ENCODE results near the gene SULT2B1. TPM values are rescaled to one million over a fixed set of nuclear protein-coding genes. Genes with fewer than 3 reads are reported as not detected.
"Not testable (repeated sequence)": the region's sequence is repeated elsewhere in the genome, so short reads cannot be mapped to it uniquely, and the experiment has no call there.

Gene SULT2B1
- total RNA-seq, 8 experiments from 2014 or later: 0.16 to 1.9 (median 0.54) TPM

DNA sequence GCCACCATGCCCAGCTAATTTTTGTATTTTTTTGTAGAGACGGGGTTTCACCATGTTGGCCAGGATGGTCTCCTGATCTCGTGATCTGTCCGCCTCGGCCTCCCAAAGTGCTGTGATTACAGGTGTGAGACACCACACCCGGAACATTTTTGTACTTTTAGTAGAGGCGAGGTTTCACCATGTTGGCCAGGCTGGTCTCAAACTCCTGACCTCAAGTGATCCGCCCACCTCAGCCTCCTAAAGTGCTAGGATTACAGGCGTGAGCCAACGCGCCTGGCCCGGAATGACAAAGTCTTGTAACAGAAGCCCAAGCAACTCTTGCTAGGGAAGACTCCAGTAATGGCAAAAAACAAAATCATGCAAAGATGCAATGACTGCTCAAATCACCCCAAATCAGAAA lies 80.3 kb downstream of the SULT2B1 start:
- ATAC-seq (replicated peaks in 6 of 8); H3K4me3 ChIP-seq; H3K27ac ChIP-seq: not testable (repeated sequence)
- H3K4me1 ChIP-seq (replicated peaks in 1 of 2): peaks cover 45 to 50% of the 10 kb centered on the region in 2 donors
- in situ Hi-C loops (cut with MboI; ENCODE audit: low pct_unique_long_range_greater_than_20kb in 2 of 9, low sequenced_read_pairs in 9 of 9, unreplicated experiment in 9 of 9): loop anchor here in 1 of 9 experiments (25.0 kb wide), 1 partner anchor 330 kb away; the partner anchor contains the start of genes BAX and FTL
- 83 to 100% (median 93%) methylated on average over 2 to 8 of the region's 11 CpGs; no CpG with 5 or more reads in 6 of the 10 experiments for WGBS, 10 experiments

DNA sequence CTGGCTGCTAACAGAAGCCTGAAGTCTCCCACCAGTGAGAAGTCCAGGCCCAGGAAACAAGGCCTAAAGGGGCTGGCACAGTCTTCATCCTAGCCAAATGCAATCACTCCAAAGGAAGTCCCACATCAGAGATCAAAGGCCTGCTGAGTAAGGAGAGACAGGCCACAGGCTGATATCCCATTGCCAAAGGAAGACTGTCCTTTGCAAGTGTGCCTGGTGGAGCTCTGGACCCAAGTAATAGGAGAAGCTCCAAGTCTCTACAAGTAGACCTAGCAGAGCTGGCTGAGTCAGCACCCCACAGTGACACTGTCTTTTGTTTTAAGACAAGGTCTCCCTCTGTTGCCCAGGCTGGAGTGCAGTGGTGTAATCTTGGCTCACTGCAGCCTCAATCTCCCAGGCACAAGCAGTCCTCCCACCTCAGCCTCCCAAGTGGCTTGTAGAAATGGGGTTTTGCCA lies 80.7 kb downstream of the SULT2B1 start:
- in situ Hi-C loops (cut with MboI; ENCODE audit: low pct_unique_long_range_greater_than_20kb in 2 of 9, low sequenced_read_pairs in 9 of 9, unreplicated experiment in 9 of 9): loop anchor here in 1 of 9 experiments (25.0 kb wide), 1 partner anchor 330 kb away; the partner anchor contains the start of genes BAX and FTL
- no peak for ATAC-seq (replicated peaks in 6 of 8)
- H3K4me3 ChIP-seq: no peak overlapping the region
- H3K27ac ChIP-seq: no peak overlapping the region
- H3K4me1 ChIP-seq (replicated peaks in 1 of 2): peaks cover 45 to 50% of the 10 kb centered on the region in 2 donors

DNA sequence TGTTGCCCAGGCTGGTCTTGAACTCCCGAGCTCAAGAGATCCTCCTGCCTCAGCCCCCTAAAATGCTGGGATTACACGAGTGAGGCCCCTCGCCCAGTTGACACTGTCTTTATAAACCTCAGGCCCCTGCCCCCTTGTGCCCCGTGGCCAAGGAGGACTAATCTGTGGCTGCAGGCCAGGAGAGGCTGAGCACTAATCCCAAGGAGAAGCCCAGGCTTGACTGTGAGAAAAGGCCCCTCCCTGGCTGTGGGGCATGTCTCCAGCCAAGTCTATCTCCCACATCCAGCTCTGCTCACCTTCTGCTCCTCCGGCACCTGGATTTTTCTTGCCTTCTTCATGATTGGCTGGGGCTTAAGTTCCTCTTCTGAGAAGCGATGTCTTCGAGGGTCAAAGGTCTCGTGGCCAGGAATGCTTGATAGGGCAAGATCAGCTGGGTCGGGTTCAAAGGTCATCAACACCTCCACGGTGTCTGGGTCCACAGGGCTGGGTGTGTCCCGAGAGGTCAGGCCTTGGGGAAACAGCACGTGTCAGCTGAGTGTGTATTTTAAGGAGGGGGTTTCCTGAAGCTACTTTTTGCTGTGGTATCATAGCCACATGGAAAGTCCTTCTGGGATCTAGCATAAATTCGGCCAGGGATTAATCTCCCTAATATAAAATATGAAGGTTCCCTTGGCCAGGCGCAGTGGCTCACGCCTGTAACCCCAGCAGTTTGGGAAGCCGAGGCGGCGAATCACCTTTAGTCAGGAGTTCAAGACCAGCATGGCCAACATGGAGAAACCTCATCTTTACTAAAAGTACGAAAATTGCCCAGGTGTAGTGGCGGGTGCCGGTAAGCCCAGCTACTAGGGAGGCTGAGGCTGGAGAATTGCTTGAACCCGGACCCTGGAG lies 81.4 kb downstream of the SULT2B1 start:
- H3K27ac ChIP-seq: peak overlapping the region in 1 of 2 donors; percentile 71
- 64 to 100% (median 86%) methylated on average over 3 to 14 of the region's 22 CpGs; no CpG with 5 or more reads in 2 of the 10 experiments for WGBS, 10 experiments
- ATAC-seq (replicated peaks in 6 of 8): no peak
- H3K4me3 ChIP-seq: peak overlapping the region in 1 of 5 donors; percentile 60
- peaks cover 46 to 51% of the 10 kb centered on the region in 2 donors for H3K4me1 ChIP-seq (replicated peaks in 1 of 2)
- in situ Hi-C loops (cut with MboI; ENCODE audit: low pct_unique_long_range_greater_than_20kb in 2 of 9, low sequenced_read_pairs in 9 of 9, unreplicated experiment in 9 of 9): loop anchor here in 1 of 9 experiments (25.0 kb wide), 1 partner anchor 329 kb away; the partner anchor contains the start of genes BAX and FTL

DNA sequence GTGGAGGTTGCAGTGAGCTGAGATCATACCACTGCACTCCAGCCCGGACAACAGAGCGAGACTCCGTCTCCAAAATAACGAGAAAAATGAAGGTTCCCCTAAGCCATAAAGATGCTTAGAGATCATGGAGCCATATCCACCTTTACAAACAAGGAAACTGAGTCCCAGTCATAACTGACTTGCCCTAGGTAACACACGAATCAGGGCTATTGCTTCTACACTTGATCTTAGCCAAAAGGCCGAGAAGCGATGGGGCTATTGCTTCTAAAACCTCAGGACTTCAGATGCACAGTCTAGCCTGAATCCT lies 82.0 kb downstream of the SULT2B1 start:
- Histone ChIP-seq H3K4me1 (replicated peaks in 1 of 2) (peaks cover 51 to 56% of the 10 kb centered on the region in 2 donors), H3K4me3 (peak overlapping the region in 4 of 5 donors; percentile 6 to 60 (median 37)), H3K27ac (peak overlapping the region; percentile 10 to 71)
- no peak for ATAC-seq (replicated peaks in 6 of 8)
- in situ Hi-C loops (cut with MboI; ENCODE audit: low pct_unique_long_range_greater_than_20kb in 2 of 9, low sequenced_read_pairs in 9 of 9, unreplicated experiment in 9 of 9): loop anchor here in 1 of 9 experiments (25.0 kb wide), 1 partner anchor 328 kb away; the partner anchor contains the start of genes BAX and FTL
- WGBS, 10 experiments: 0 to 100% (median 39%) methylated on average over 1 to 7 of the region's 7 CpGs; no CpG with 5 or more reads in 2 of the 10 experiments

DNA sequence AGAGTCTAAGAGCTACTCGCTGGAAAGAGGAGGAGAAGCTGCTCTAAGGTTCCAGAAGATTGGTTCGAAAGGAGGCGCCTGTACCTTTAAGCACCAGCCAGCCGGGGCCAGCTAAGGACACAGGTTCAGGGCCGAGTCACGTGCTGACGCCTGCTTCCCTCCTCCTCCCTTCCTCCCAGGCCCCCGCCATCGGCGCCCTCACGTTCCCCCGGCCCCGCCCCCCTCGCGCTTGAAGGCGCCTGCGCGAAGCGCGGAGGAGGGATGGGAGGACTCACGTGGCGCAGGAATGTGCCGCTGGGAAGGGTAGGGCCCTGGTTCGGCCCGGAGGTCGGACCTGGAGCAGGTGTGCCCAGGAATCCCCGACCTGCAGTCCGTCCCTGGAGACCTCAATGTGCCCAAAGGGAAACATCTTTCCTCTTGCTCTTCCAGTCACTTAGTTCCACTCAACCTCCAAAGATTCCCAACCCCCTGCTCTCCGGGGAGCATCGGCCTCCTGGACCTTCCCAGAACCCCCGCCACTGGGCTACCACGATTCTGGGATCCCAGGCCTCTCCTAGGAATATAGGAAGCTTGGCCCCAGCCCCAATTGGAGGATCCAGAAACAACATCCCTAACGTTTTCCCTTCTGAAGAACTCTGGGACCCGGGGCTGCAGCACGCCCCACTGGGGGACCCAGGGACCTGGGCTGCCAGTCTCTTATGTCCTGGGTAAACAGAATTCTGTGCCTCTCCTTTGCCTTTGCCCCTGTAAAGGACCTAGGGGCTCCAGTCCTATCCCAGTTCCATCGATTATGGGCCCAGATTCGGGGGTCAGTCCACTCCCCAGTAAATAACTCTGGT lies 82.7 kb downstream of the SULT2B1 start:
- peak; percentile 5 to 33 (median 13) for ATAC-seq (replicated peaks in 6 of 8)
- Histone ChIP-seq H3K4me1 (replicated peaks in 1 of 2) (peaks cover 48 to 50% of the 10 kb centered on the region in 2 donors), H3K27ac (peak overlapping the region; percentile 54 to 81), H3K4me3 (peak overlapping the region; percentile 45 to 68 (median 59))
- in situ Hi-C loops (cut with MboI; ENCODE audit: low pct_unique_long_range_greater_than_20kb in 2 of 9, low sequenced_read_pairs in 9 of 9, unreplicated experiment in 9 of 9): loop anchor here in 1 of 9 experiments (25.0 kb wide), 1 partner anchor 328 kb away; the partner anchor contains the start of genes BAX and FTL
- whole genome bisulfite sequencing, 10 experiments: 0 to 40% (median 3%) methylated on average over 1 to 8 of the region's 37 CpGs; no CpG with 5 or more reads in 4 of the 10 experiments

DNA sequence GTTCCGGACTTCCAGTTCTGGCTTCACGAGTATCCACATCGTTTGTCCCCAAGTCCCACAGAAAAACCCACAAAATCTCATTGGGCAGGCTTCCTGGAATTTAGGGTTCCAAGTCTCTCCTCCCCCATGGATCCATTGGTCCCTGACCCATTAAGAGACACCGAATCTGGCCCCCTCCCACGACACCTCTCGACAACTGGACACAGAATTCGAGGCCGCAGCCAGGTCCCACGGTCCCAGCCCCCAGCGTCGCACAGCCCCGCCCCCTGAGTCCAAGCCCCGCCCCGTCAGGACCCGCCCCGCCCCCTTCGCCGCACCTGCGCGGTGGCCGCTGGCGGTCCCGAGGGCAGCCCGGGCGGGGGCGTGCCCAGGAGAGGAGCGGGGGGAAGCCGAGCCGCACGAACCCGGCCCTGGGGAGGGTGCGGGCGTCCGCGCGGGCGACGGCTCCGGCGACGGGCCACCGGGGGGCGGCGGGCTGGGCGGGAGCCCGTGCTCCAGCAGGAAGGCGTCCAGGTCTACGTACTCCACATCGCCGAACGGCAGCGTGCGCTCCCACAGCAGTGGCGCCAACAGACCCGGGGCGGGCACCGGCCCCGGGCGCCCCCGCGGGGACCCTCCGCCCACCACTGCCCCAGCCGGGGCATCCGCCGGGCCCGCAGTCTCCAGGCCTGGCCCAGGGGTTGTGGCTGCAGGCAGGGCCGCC lies 83.4 kb downstream of the SULT2B1 start:
- H3K4me1 ChIP-seq (replicated peaks in 1 of 2): peaks cover 42 to 43% of the 10 kb centered on the region in 2 donors
- WGBS, 10 experiments: 17 to 18% methylated on average over 3 of the region's 67 CpGs; no CpG with 5 or more reads in 8 of the 10 experiments
- in situ Hi-C loops (cut with MboI; ENCODE audit: low pct_unique_long_range_greater_than_20kb in 2 of 9, low sequenced_read_pairs in 9 of 9, unreplicated experiment in 9 of 9): loop anchor here in 1 of 9 experiments (25.0 kb wide), 1 partner anchor 327 kb away; the partner anchor contains the start of genes BAX and FTL
- peak overlapping the region; percentile 45 to 68 (median 59) for H3K4me3 ChIP-seq
- peak in 6 of 8 experiments; percentile 3 to 24 (median 18) for ATAC-seq (replicated peaks in 6 of 8)
- peak overlapping the region; percentile 64 to 81 for H3K27ac ChIP-seq

DNA sequence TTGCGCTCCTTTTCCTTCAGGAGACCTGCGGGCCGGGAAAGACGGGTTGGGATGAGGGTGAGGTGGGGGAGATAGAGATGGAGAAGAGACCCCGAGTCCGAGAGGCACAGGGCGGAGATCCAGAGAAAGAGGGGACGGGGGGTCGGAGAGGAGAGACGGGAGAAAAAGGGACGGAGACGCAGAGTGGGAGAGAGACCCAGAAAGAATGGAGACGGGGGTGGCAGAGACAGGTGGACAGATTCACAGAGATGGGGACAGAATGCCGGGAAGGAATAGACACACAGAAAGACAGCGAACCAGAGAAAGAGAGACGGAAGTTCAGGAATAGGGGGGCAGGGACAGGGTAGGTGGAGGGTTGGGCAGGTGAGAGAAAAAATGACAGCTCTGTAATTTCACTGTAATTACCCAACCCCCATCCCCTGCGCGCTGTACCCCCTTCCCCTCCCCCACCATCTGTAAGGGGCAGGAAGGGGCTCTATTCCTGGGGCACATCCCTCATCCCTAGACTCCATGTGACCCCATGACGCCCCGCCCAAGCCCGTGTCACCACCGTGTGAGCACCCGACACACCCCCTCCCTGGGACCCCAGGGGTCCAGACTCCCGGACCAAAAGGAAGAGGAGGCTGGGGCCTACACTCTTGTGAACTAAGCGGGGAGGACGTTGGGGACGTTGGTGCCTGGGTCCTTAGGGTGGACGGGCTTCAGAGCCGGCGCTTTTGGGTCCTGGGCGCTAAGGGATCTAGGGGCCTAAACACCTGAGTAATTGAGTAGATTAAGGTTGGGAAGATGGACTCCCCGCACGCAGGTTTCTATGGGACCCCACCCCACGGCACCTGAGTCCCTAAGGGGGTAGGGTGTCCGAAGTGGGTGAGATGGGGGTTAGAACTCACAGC lies 84.2 kb downstream of the SULT2B1 start:
- WGBS, 10 experiments: 0 to 23% (median 5%) methylated on average over 1 to 11 of the region's 35 CpGs; no CpG with 5 or more reads in 1 of the 10 experiments

DNA sequence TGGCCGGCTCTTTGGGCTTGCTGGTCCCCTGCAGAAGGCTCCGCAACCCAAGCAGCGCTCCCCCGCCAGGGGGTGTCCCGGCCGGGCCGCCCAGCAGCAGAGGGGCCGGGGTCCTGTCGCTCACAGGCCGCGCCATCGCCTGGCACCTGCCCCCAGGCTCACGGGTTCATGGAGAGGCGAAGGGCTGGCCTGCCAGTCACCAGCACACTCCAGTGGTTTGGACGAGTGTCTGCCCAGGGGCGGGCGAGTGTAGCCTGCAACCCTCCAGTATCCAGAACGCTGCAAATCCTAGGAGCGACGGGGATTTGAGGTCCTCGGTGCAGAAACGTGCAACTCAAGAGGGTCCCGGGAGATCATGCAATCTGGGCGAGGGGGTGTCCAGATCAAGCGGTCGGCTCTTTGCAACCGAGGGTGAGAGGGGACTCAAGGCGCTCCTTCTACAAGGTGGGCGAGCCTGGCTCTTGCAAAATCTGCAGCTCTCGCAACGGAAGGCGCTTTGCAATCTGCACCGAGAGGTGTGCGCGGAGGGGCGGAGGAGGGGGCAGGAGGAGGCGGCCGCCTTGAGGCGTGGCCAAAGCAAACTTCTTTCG lies 85.0 kb downstream of the SULT2B1 start, which contains the start of gene DBP:
Gene DBP (minus strand): TSS at position 521 of the 590 bp plus-strand sequence. CDS start 385 bp downstream, at position 136.
- in situ Hi-C loops (cut with MboI; ENCODE audit: low pct_unique_long_range_greater_than_20kb in 2 of 9, low sequenced_read_pairs in 9 of 9, unreplicated experiment in 9 of 9): loop anchor here in 1 of 9 experiments (25.0 kb wide), 1 partner anchor 325 kb away; the partner anchor contains the start of genes BAX and FTL
- peak within 1 kb of the TSS; percentile 93 to 95 for H3K27ac ChIP-seq
- WGBS, 10 experiments: 0% methylated on average over 1 to 9 of the region's 40 CpGs; no CpG with 5 or more reads in 6 of the 10 experiments
- peaks cover 27 to 28% of the 10 kb centered on the region in 2 donors for H3K4me1 ChIP-seq (replicated peaks in 1 of 2)
- H3K4me3 ChIP-seq: peak within 1 kb of the TSS; percentile 45 to 68 (median 59)
- peak; percentile 3 to 12 (median 5) for ATAC-seq (replicated peaks in 6 of 8)

More for the DNA sequence above, 84.2 kb downstream of the SULT2B1 start:
- ATAC-seq (replicated peaks in 6 of 8): peak in 1 of 8 experiments; percentile 2
- peak overlapping the region; percentile 52 to 64 for H3K27ac ChIP-seq
- peak overlapping the region; percentile 45 to 68 (median 59) for H3K4me3 ChIP-seq
- peaks cover 34 to 35% of the 10 kb centered on the region in 2 donors for H3K4me1 ChIP-seq (replicated peaks in 1 of 2)
- in situ Hi-C loops (cut with MboI; ENCODE audit: low pct_unique_long_range_greater_than_20kb in 2 of 9, low sequenced_read_pairs in 9 of 9, unreplicated experiment in 9 of 9): loop anchor here in 1 of 9 experiments (25.0 kb wide), 1 partner anchor 326 kb away; the partner anchor contains the start of genes BAX and FTL

DNA sequence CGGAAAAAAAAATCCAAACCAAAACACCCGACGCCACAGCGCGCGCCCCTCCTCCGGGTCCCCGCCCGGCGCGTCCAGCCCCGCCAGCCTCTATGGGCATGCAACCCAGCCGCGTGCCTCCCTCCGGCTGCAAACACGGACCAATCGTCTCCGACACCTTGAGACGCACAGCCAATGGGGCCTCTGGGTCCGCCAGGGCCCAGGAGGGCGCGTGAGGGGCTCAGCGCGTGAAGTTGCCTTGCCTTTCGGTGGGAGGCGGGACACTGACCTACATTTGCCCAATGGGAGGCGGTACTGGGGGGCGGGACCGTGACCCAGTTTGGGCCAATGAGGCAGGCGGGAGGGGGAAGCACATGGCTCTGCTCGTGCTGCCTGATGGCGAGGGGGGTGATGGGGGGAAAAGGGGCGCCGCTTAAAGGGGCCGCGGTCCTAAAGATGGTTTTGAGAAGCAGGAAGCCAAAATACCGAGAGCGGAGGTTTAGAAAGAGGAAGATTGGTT lies 85.5 kb downstream of the SULT2B1 start:
- 0% methylated on average over 2 to 8 of the region's 38 CpGs; no CpG with 5 or more reads in 8 of the 10 experiments for WGBS, 10 experiments

More for the DNA sequence above, 85.5 kb downstream of the SULT2B1 start:
- in situ Hi-C loops (cut with MboI; ENCODE audit: low pct_unique_long_range_greater_than_20kb in 2 of 9, low sequenced_read_pairs in 9 of 9, unreplicated experiment in 9 of 9): loop anchor here in 1 of 9 experiments (25.0 kb wide), 1 partner anchor 325 kb away; the partner anchor contains the start of genes BAX and FTL
- Histone ChIP-seq H3K4me3 (peak overlapping the region; percentile 45 to 68 (median 59)), H3K27ac (peak overlapping the region; percentile 93 to 95), H3K4me1 (replicated peaks in 1 of 2) (peaks cover 21 to 23% of the 10 kb centered on the region in 2 donors)
- peak; percentile 73 to 83 (median 79) for ATAC-seq (replicated peaks in 6 of 8)

Data from motor neuron (in vitro differentiated cells).